Pons (tissue), 1 donor: Measurements from ENCODE around the gene NDUFA13.

Source experiments
- DNase-seq: peaks from one replicate; pipeline ENCODE4 v3.0.0-alpha.2; 2016; ENCODE audit warnings: low spot score

NDUFA13 gene

DNA sequence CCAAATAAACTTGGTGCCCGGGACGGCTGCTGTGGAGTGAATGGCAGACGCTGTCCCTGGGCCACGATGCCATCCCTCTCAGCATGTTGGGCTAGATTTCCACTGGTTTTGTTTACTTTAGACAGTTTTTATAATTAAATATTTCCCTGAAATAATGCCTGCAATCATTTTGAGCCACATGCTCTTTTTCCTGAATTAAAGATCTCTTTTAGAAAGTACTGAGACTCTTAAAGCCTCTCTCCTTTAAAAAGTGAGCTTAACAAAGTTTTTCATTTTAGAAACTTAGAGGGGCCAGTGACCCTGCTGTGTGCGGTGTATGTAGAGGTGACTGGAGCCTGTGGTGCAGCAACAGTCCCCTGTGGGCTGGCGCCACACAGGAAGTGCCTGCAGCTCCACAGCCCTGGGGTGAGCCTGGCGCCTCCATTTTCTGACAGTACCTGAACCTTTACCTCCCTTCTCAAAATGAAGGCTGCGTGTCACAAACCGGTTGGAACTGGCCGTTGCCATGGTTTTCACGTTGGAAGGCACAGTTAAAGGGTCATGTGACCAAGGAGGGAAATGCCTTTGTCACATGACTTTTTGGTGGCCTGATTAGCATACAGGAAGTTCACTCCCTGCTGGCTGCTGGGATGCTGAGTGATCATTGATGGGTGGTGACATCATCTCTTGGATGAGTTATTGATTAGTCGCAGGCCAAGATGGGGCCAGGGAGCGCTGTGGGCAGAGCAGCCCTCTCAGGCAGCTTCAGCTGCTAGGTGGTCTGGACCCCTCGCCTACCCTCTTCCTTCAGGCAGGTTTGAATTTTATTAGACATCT lies 26.9 kb upstream of the NDUFA13 start:
- peak; percentile 87 for DNase-seq

DNA sequence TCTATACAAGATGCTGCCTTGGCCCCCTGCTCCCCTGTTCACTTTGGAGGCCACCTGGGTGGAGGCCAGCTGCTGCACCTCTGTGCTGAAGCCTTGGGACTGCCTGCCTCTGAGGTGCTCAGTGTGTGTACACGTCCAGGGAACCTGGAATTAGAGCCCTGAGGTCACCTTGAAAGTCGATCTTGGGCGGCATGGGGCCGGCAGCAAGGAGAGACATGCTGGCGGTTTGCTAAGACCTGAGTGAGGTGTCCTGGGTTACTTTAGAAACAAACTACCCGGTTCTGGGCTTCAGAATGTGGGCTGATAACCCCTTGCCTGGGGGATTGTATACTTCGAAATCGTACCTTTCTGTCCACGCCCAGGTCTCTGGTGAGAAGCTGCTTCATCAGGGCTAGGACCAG lies 26.2 kb upstream of the NDUFA13 start:
- DNase-seq, result no peak

DNA sequence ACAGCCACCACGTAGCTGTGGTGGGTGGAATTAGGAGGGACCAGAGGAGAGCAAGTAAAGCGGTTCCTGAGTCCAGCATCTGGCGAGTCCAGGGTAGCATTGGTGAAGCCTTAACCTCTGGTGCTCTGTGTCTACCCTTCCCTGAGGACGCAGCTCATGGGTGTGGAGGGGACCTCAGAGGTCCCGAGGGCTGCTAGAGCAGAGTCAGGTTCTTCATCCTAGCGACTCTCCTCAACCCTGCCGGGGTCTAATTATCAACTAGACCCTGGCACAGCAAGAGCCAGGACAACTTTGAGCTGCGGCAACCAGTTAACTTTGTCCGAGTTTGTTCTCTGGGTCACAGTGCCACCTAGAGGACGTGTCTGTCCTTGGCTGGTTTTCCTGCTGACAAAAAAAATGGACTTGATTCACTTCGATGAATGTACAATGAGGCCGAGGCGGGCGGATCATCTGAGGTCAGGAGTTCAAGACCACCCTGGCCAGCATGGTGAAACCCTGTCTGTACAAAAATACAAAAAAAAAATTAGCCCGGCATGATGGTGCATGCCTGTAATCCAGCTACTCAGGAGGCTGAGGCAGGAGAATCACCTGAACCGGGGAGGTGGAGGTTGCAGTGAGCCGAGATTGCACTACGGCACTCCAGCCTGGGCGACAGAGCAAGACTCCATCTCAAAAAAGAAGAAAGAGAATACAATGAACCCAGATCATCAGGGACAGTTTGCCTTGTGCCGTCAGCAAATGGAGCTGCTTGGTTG lies 25.6 kb upstream of the NDUFA13 start:
- peak; percentile 88 for DNase-seq

DNA sequence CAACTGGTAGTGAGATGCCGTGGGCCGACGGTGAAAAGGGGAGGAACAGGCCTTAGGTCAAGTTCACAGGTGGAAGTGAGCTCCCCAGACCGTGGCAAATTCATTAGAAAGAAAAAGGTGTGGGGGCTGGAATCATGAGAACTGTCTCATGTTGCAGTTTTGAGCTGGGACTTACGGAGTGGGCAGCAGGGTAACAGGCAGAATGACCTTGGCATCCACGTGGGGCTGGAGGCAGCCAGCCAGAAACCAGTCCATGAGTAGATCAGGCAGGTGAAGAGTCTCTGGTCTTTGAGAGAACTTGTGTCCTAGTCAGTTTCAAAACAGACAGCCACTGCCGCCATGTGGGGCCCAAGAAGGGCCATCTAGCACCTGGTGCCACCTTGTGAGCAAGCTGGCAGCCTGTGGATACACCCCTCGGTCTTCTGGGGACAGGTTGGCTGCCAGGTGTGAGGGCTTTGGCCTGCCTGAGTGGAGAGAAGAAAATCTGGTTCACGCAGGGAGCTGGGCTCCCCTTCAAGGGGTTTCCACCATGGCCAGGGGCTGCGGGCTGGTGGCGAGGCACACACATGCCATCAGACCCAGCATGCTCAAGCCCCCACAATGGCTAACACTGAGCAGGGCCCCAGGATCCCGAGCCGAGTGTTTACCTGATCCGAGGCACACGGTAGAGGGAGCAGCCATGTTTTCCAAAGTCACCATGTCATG lies 24.6 kb upstream of the NDUFA13 start:
- DNase-seq, result no peak

DNA sequence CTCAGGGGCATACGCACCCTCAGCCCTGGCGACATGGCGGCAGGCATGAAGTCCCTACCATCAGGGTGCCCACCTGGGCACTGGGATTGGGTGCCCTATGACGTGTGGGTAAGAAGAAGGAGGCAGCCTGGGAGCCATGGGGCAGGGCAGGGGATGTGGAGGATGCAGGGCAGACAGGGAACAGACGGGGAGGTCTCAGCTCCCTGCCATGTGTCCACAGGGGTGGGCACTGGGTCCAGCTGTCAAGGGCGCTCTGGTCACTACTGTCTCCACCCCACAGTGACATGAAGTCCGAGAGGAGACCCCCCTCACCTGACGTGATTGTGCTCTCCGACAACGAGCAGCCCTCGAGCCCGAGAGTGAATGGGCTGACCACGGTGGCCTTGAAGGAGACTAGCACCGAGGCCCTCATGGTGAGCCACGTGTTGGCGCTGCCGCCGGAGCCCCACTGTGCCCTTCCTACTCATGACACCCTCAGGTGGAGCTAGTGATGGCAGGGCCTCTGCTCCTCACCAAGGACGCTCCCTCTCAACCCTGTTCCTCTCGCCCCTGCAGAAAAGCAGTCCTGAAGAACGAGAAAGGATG lies 23.9 kb upstream of the NDUFA13 start:
- DNase-seq, result no peak

DNA sequence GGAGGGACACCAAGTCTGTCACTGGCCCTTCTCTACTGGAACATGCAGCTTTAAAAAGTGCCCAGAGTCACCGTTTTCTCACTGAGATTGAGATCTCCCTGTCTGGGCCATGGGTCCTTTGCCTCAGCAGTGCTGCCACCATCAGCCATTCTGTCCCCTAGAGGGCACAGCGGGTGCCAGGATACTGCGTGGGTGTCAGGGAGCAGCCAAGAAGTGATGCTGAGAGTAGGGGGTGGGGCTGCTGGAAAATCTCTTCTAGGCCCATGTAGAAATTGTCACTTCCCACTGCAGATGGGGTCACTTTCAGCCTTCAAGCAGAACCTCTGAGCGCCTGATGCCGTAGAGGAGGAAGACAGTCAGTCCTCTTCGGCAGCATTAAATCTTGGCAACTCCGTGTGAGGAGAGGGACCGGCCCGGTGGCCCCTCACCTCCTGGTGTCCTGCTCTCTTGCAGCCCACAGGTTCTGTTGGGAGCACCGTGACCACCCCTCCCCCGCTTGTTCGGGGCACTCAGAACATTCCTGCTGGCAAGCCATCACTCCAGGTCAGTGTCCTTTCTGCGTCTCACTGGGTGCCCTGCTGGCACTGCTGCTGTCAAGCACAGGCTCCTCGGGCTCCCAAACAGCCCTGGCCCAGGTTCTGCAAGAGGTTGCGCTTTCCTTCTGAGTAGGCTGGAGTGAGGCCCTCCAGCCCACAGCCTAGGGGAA lies 22.0 kb upstream of the NDUFA13 start:
- no peak for DNase-seq

DNA sequence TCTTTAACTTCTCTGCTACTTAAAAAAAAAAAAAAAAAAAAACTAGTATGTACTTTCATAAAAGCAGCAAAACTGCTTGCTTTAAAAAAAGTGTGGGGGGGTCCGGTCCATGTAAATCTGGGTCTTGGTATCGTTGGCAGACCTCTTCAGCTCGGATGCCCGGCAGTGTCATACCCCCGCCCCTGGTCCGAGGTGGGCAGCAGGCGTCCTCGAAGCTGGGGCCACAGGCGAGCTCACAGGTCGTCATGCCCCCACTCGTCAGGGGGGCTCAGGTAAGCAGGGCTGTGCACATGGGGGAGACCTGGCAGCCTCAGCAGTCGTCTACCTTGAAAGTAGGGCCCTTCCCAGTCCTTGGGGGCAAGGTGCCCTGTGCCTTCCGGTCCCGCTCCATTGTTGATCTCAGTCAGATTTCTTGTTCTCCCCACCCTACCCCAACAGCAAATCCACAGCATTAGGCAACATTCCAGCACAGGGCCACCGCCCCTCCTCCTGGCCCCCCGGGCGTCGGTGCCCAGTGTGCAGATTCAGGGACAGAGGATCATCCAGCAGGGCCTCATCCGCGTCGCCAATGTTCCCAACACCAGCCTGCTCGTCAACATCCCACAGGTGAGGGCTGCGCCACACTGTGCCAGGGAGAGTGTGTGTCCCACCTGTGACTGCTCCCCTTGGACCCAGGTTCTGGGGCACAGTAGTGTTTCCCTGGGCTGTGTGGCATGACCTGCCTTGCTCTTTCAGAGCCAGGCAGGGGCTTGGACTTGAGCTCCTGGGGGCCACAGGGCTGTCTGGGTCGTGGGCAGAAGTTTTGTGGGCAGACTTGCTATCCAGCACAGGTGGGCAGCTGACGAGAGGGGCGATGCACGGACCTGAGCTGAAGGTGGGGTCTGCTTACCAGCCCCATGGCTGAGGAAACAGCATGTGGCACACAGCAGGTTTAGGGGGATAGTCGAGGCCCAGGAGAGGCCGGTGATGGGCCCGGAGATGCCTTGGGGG lies 20.1 kb upstream of the NDUFA13 start:
- DNase-seq, result no peak

DNA sequence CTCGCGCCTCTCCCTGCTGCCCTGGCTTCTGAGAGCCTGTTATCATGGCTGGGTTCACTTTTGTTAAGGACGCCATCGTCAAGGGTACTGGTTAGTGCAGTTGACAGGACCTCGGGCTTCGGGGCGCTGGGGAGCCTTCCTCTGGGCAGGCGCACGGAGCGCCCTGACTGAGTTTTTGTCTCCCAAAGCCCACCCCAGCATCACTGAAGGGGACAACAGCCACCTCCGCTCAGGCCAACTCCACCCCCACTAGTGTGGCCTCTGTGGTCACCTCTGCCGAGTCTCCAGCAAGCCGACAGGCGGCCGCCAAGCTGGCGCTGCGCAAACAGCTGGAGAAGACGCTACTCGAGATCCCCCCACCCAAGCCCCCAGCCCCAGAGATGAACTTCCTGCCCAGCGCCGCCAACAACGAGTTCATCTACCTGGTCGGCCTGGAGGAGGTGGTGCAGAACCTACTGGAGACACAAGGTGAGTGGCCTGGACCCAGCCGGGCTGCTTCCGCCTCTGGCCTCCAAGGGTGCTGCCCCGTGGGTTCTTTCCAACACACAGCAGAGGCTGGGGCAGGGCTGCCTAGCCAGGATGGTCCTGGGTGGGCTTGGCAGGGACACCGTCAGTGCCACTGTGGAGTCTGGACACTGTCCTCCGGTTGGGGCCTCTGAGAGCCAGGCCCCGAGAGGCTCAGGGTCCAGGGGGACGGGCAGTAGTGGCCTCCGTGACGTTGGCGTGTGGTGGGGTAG lies 17.6 kb upstream of the NDUFA13 start:
- DNase-seq, result no peak

DNA sequence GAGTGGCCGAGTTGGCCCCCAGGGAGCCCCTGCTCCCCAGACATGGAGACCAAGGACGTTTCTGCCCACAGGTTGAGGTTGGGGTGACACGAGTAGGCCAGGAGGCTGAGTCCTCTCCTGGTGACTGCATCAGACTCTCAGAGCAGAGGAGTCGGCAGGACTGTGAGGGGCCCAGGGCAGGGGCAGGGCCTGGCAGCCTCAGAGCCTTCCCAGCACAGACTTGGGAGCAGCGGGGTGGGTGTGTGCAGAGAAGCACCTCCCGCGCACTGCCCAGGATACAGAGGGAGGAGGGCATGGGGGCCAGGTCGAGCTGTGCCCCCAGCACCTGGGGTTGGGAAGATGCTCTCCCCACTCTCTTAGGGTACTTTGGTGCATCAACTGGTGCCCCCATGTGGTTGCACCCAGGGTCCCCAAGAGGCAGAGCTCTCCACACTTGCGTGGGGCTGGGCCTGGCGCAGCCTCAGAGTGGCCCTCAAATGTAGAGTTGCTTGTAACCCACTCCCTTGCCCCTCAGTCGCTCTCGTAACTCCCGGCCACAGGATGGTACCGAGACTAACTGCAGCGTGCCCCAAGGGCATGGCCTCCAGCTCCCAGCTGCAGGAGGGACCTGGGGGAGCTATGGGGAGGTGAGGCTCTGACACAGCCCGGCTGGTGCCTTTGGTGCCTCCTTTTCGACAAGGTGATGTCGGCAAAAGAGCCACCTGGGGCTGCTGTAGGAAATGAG lies 16.6 kb upstream of the NDUFA13 start:
- DNase-seq, result no peak

DNA sequence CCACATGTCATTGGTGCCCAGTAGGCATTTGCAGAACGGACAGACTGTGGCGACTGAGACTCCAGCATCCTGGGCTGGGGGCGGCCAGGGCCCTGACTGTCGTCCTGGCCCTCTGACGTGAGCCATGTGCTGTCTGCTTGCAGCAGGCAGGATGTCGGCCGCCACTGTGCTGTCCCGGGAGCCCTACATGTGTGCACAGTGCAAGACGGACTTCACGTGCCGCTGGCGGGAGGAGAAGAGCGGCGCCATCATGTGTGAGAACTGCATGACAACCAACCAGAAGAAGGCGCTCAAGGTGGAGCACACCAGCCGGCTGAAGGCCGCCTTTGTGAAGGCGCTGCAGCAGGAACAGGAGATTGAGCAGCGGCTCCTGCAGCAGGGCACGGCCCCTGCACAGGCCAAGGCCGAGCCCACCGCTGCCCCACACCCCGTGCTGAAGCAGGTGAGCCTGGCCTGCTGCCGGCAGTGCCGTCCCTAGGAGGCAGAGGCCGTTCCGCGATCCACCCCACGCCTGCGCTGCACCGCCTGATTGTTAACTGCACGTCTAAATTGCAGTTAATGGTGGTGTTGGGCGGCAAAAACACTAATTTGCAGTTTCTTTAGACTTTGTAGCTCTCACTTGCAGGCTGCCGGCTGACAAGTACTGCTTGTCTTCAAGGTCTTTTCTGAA lies 14.9 kb upstream of the NDUFA13 start:
- DNase-seq, result no peak

DNA sequence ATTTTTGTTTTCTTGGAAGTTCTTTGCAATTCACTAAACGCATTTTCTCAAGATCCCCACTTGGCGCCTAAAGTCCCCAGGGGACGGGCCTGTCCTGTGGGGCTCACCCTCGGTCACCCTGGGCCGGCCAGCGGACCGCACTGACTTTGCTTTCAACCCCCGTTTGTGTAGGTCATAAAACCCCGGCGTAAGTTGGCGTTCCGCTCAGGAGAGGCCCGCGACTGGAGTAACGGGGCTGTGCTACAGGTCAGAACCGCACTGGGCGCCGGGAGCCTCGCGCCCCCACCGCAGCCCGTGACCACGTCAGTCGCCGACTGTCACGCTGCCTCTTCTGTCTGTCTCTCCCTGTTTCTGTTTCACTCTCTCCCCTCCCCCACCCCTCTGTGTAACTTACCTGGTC lies 14.2 kb upstream of the NDUFA13 start:
- no peak for DNase-seq

DNA sequence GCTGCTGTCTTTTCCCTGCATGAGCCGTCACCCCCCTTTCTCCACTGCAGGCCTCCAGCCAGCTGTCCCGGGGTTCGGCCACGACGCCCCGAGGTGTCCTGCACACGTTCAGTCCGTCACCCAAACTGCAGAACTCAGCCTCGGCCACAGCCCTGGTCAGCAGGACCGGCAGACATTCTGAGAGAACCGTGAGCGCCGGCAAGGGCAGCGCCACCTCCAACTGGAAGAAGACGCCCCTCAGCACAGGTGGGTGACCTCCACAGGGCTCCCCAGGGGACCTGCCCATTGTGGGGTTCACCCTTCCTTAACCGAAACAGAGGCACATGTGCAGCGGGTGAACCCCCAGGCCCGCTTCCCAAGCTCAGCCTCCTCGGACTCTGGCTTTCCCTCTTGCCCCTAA lies 13.7 kb upstream of the NDUFA13 start:
- DNase-seq, result no peak

DNA sequence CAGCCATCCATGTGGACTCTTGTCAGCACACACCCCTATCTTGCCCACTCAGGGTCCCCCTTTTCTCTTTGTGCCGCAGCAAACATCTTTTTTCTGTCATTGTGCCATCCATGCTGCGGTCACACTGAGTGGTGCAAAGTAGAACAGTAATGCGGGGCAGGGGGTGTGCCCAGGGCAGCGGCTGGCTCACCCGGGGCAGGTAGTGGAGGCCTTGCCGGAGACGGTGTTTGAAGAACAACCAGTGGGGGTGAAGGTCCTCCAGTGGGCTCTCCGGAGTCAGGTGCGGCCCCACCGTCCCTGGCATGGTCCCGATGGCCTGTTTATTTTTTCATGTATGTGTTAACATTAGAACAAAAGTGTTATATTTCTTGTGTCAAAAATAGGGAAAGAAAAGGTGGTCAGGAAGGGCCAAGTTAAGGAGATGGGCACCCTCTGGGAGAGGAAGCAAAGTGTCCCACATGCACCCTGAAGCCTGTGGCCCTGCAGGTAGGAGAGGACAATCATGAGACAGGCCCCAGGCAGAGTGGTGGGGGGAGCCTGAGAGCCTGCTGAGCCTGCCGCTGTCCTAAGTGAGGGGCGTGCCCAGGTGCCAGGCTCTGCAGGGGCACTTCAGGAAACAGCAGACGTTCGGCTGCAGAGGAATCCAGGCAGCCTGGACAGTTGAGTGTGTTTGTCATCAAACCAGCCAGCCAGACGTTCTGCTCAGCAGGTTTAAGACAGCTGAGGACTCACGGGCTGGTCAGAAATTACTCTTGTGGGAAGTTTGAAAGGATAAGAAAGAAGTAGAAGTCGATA lies 13.0 kb upstream of the NDUFA13 start:
- no peak for DNase-seq

DNA sequence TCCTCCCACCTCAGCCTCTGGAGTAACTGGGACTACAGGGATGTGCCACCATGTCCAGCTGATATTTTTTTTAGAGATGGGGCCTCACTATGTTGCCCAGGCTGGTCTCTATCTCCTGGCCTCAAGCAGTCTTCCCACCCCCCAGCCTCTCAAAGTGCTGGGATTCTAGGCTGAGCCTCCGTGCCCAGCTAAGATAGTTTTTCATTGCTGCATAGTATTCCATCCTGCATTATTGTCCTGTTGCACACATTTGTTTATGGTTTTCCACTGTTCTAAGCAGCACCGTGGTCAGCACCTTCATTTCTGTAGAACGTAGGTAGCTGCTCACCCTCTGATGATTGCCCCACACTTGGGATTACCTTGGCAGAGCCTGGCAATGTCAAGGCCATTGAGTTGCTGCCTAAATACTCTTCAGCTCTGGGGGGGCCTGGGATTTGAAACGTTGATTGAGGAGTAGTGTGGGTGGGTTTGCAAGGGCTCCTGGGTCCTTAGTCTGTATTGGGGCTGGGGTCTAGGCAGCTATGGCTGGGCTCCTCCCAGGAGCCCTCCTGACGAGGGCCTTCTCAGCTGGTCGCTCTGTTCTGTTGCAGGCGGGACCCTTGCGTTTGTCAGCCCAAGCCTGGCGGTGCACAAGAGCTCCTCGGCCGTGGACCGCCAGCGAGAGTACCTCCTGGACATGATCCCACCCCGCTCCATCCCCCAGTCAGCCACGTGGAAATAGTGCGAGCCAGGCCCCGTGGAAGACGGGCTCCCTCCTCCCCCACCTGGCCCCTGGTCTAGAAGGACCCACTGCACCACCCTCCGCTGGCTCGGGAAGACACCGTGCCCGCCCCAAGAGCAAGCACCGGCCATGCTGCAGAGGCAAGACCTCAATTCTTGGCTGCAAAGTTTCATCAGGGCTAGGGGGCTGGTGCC lies 11.0 kb upstream of the NDUFA13 start:
- no peak for DNase-seq

DNA sequence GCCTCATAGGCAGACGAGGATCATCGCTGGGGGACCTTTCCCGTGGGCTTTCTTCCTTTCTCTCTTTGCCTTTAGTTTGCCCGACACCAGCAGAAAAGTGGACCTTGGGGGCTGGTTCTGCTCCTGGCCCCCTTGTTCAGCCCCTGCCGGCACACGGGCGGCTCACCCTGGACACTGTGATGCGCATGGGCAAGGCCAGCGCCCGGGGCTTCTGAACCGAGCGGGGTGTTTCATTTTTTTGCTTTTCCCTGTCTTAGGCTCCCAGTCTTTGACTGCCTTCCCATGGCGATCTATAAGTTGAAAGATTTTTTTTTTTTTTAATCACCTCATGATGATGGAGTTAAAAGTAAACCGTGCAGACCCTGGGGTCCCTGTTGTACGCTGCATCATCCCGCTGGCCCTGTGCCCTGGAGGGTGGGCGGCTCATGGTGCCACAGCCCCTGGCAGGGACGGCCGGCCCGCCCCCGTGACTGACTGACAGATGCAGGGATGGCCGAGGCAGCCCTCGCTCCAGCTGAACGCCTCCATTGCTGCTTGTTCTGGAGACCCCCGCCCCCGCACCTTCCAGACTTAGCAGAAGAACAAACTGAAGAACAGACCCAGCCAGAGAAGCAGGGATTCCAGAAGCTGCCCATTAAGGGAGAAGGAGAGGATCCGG lies 10.2 kb upstream of the NDUFA13 start:
- no peak for DNase-seq

DNA sequence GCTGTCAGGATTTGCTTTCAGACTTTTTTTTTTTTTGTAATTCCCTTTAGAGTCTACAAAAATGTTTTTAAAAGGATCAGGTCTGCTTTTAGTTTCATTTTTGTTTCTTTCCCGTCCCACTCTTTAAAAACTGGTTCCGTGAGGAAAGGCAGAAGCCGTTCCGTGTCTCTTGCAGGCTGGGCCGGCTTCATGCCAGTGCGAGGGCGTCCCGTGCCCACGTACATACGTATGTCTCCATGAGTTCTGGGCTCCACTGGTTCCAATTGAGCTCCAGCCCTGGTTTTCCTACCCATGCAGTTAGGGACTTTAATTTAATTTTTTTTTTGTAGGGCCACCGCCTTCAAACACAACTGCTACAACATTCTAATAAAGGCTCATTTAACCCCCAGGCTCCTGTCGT lies 9.4 kb upstream of the NDUFA13 start:
- DNase-seq, result no peak
